Progenitor cell of endocrine pancreas (in vitro differentiated cells): ENCODE data around the gene TMEM63A. TPM values are rescaled to one million over a fixed set of nuclear protein-coding genes. Genes with fewer than 3 reads are reported as not detected.
"Not testable (repeated sequence)": the region's sequence is repeated elsewhere in the genome, so short reads cannot be mapped to it uniquely, and the experiment has no call there.

Experiments
- DNase-seq: peaks from one replicate; pipeline ENCODE4 v3.0.0; 2021; ENCODE audit warnings: low spot score; ENCODE audit not compliant: unreplicated experiment
- H3K27ac Mint-ChIP-seq: 2 replicates; pipeline ENCODE4 v1.8.0; 2021; ENCODE audit warnings: mild to moderate bottlenecking, moderate library complexity, mixed read lengths
- H3K27me3 Mint-ChIP-seq: 2 replicates; pipeline ENCODE4 v1.8.0; 2021; ENCODE audit warnings: mixed read lengths
- H3K36me3 Mint-ChIP-seq: 2 replicates; pipeline ENCODE4 v1.8.0; 2022; ENCODE audit warnings: mixed read lengths; ENCODE audit not compliant: insufficient read depth
- H3K4me1 Mint-ChIP-seq: 2 replicates; pipeline ENCODE4 v1.8.0; 2021; ENCODE audit warnings: low read depth, mixed read lengths
- H3K4me3 Mint-ChIP-seq: 2 replicates; pipeline ENCODE4 v1.8.0; 2021; ENCODE audit warnings: low read depth, mild to moderate bottlenecking, moderate library complexity, mixed read lengths
- H3K9me3 Mint-ChIP-seq: 2 replicates; pipeline ENCODE4 v1.8.0; 2021; ENCODE audit warnings: low read depth, mixed read lengths
- CTCF ChIP-seq: fragments of 200-600 bp; sonication (generic); IDR thresholded peaks from one replicate; pipeline ENCODE4 v1.5.0; 2021; ENCODE audit warnings: antibody characterized with exemption, mild to moderate bottlenecking; ENCODE audit not compliant: unreplicated experiment
- total RNA-seq: library from RNA; stranded (reverse); gene quantifications from 2 replicates; pipeline ENCODE4 v1.2.1, GENCODE V29; 2021

Gene TMEM63A
- total RNA-seq, 1 donor from 2014 or later: 246 TPM

GRCh38 chr1:225814381-225814780 is 67.8 kb downstream of the TMEM63A start:
- no peak overlapping the region for H3K27ac Mint-ChIP-seq
- no peaks in the 10 kb centered on the region for H3K36me3 Mint-ChIP-seq
- no peaks in the 10 kb centered on the region for H3K9me3 Mint-ChIP-seq
- H3K4me1 Mint-ChIP-seq: peaks cover 40% of the 10 kb centered on the region
- DNase-seq: no peak
- no peak for TF ChIP-seq CTCF
- H3K27me3 Mint-ChIP-seq: no peaks in the 10 kb centered on the region
- H3K4me3 Mint-ChIP-seq: no peak overlapping the region

GRCh38 chr1:225813214-225813964 is 68.8 kb downstream of the TMEM63A start:
- DNase-seq: no peak
- H3K27me3 Mint-ChIP-seq: peaks cover 5% of the 10 kb centered on the region
- H3K4me1 Mint-ChIP-seq: peaks cover 40% of the 10 kb centered on the region
- no peaks in the 10 kb centered on the region for H3K9me3 Mint-ChIP-seq
- H3K4me3 Mint-ChIP-seq: no peak overlapping the region
- peak overlapping the region; percentile 15 for H3K27ac Mint-ChIP-seq
- no peak for TF ChIP-seq CTCF
- H3K36me3 Mint-ChIP-seq: no peaks in the 10 kb centered on the region

GRCh38 chr1:225812488-225813213 is 69.5 kb downstream of the TMEM63A start:
- no peak overlapping the region for H3K4me3 Mint-ChIP-seq

GRCh38 chr1:225811622-225812487 is 70.3 kb downstream of the TMEM63A start:
- no peaks in the 10 kb centered on the region for H3K9me3 Mint-ChIP-seq
- TF ChIP-seq CTCF: peak; percentile 52
- H3K4me1 Mint-ChIP-seq: peaks cover 30% of the 10 kb centered on the region
- peak overlapping the region; percentile 87 for H3K4me3 Mint-ChIP-seq
- no peaks in the 10 kb centered on the region for H3K36me3 Mint-ChIP-seq
- DNase-seq: no peak
- H3K27ac Mint-ChIP-seq: peak overlapping the region; percentile 5
- peaks cover 9% of the 10 kb centered on the region for H3K27me3 Mint-ChIP-seq

More at GRCh38 chr1:225812488-225813213, 69.5 kb downstream of the TMEM63A start:
- TF ChIP-seq CTCF: no peak
- Mint-ChIP-seq H3K9me3 (no peaks in the 10 kb centered on the region), H3K27me3 (peaks cover 9% of the 10 kb centered on the region), H3K27ac (peak overlapping the region; percentile 15), H3K4me1 (peaks cover 34% of the 10 kb centered on the region), H3K36me3 (no peaks in the 10 kb centered on the region)
- DNase-seq: no peak

- H3K9me3 Mint-ChIP-seq, H3K27me3 Mint-ChIP-seq, H3K36me3 Mint-ChIP-seq, DNase-seq: not testable (repeated sequence)
- Mint-ChIP-seq H3K27ac (peak overlapping the region; percentile 94), H3K4me1 (peaks cover 33% of the 10 kb centered on the region), H3K4me3 (peak overlapping the region; percentile 87)
Observed at GRCh38 chr1:225810579-225811538, 71.3 kb downstream of the TMEM63A start.
